Stromal cell of bone marrow (primary cell): ENCODE data around the gene LCN2.
"Not testable (repeated sequence)": the region's sequence is repeated elsewhere in the genome, so short reads cannot be mapped to it uniquely, and the experiment has no call there.

Source experiments
- DNase-seq: peaks from one replicate; pipeline ENCODE4 v3.0.0-alpha.2; 2012; ENCODE audit warnings: low read depth

LCN2 gene

GRCh38 chr9:128149001-128149701 lies at the start of gene LCN2:
Gene LCN2 (plus strand): TSS chr9:128149453. CDS start chr9:128149526, 73 bp downstream.
- DNase-seq: no peak

GRCh38 chr9:128099932-128100491 lies 49.2 kb upstream of the LCN2 start:
- no peak for DNase-seq

- no peak for DNase-seq
These were observed 48.7 kb upstream of the LCN2 start for GRCh38 chr9:128100581-128100980.

GRCh38 chr9:128101231-128101661 lies 48.0 kb upstream of the LCN2 start:
- no peak for DNase-seq

- no peak for DNase-seq
These were observed 47.6 kb upstream of the LCN2 start for GRCh38 chr9:128101690-128102089.

- no peak for DNase-seq
These were observed 47.1 kb upstream of the LCN2 start for GRCh38 chr9:128102196-128102595.

- DNase-seq: no peak
These were observed 46.2 kb upstream of the LCN2 start for GRCh38 chr9:128102861-128103588.

GRCh38 chr9:128103589-128103962 lies 45.7 kb upstream of the LCN2 start:
- DNase-seq: no peak

- DNase-seq: no peak
These were observed 45.1 kb upstream of the LCN2 start for GRCh38 chr9:128104171-128104618.

- no peak for DNase-seq
These were observed 43.6 kb upstream of the LCN2 start for GRCh38 chr9:128105538-128106175.

GRCh38 chr9:128106181-128106939 lies 42.9 kb upstream of the LCN2 start:
- DNase-seq: no peak

- DNase-seq: no peak
These were observed 42.2 kb upstream of the LCN2 start for GRCh38 chr9:128106940-128107467.

- DNase-seq: no peak
These were observed 41.6 kb upstream of the LCN2 start for GRCh38 chr9:128107468-128108268.

GRCh38 chr9:128108269-128109049 lies 40.8 kb upstream of the LCN2 start:
- no peak for DNase-seq

GRCh38 chr9:128109050-128109709 lies 40.1 kb upstream of the LCN2 start:
- no peak for DNase-seq

GRCh38 chr9:128111726-128112125 lies 37.5 kb upstream of the LCN2 start:
- not testable (repeated sequence) for DNase-seq

GRCh38 chr9:128113526-128114325 lies 35.5 kb upstream of the LCN2 start:
- DNase-seq: no peak

GRCh38 chr9:128114326-128115186 lies 34.7 kb upstream of the LCN2 start:
- DNase-seq: no peak
